Panc1 (cell line): ENCODE measurements around the gene FRMD4A. TPM values are rescaled to one million over a fixed set of nuclear protein-coding genes. Genes with fewer than 3 reads are reported as not detected.

Experiments used
- ATAC-seq: fragments of 200-7000 bp; cut with Tn5 transposase; 2 replicates; pipeline ENCODE4 v1.9.1; 2020; ENCODE audit warnings: mild to moderate bottlenecking, moderate library complexity
- BruUV-seq: library from RNA; stranded (reverse); fragments of 400-500 nt; replicated peaks from 2 replicates; lab custom pipeline; 2021; lab: Mats Ljungman, UMichigan
- CTCF ChIA-PET: fragments of 300-600 bp; sonication (Branson Sonifier 250); formaldehyde crosslinking; loops from one replicate; lab custom pipeline; 2022; ENCODE audit warnings: antibody characterized with exemption; lab: Charles Lee
- POLR2A ChIA-PET: fragments of 300-600 bp; sonication (Branson Sonifier 250); formaldehyde crosslinking; loops from one replicate; lab custom pipeline; 2022; ENCODE audit warnings: antibody characterized with exemption; lab: Charles Lee
- DNase-seq: peaks from one replicate; pipeline ENCODE4 v3.0.0-alpha.2; 2010; ENCODE audit warnings: low read depth, low spot score
- H3K27ac ChIP-seq: 2 replicates; pipeline ENCODE4 v1.5.1; 2011; ENCODE audit warnings: mild to moderate bottlenecking, low read length, inconsistent platforms
- H3K27me3 ChIP-seq: fragments of 200-500 bp; sonication (Bioruptor generic); 2 replicates; pipeline ENCODE4 v1.6.0; 2014; ENCODE audit warnings: low read length, inconsistent platforms; ENCODE audit not compliant: control insufficient read depth, insufficient read depth
- H3K36me3 ChIP-seq: fragments of 200-500 bp; sonication (Bioruptor generic); 2 replicates; pipeline ENCODE4 v1.5.1; 2014; ENCODE audit warnings: inconsistent platforms, mild to moderate bottlenecking, low read length, moderate library complexity; ENCODE audit not compliant: control insufficient read depth, insufficient read depth
- H3K4me1 ChIP-seq: 2 replicates; pipeline ENCODE4 v1.5.1; 2011; ENCODE audit warnings: inconsistent platforms, mild to moderate bottlenecking, low read length, moderate library complexity; ENCODE audit not compliant: control insufficient read depth, insufficient read depth
- H3K4me3 ChIP-seq, 2 experiments: 2 replicates each; pipeline ENCODE4 v1.5.1; 2011 to 2012; ENCODE audit warnings: low read depth in 2 of 2, low read length in 2 of 2, mild to moderate bottlenecking in 2 of 2, inconsistent platforms in 1 of 2, moderate library complexity in 1 of 2
- H3K9me3 ChIP-seq: fragments of 200-500 bp; sonication (Bioruptor generic); 2 replicates; pipeline ENCODE4 v1.5.1; 2014; ENCODE audit warnings: low read depth, mild to moderate bottlenecking, inconsistent platforms, low read length, moderate library complexity; ENCODE audit not compliant: control insufficient read depth, insufficient read depth
- CTCF ChIP-seq: fragments of 450-650 bp; IDR thresholded peaks from 2 replicates; pipeline ENCODE4 v1.5.1; 2017; ENCODE audit warnings: mild to moderate bottlenecking
- POLR2AphosphoS5 ChIP-seq: IDR thresholded peaks from 2 replicates; pipeline ENCODE4 v1.6.1; 2012; ENCODE audit warnings: mild to moderate bottlenecking, low read depth, low read length, moderate library complexity
- REST ChIP-seq, 2 experiments: IDR thresholded peaks; 2 replicates each; pipeline ENCODE4 v1.6.1; 2011 to 2012; ENCODE audit warnings: low read depth in 2 of 2, control low read depth in 1 of 2, low read length in 1 of 2, mild to moderate bottlenecking in 1 of 2, moderate library complexity in 1 of 2; ENCODE audit not compliant: insufficient read depth in 1 of 2
- SIN3A ChIP-seq: IDR thresholded peaks from 2 replicates; pipeline ENCODE4 v1.6.1; 2012; ENCODE audit warnings: low read depth, mild to moderate bottlenecking, low read length, moderate library complexity, borderline replicate concordance; ENCODE audit not compliant: insufficient read depth
- TCF7L2 ChIP-seq: IDR thresholded peaks from 2 replicates; pipeline ENCODE4 v1.6.1; 2011; ENCODE audit warnings: mild to moderate bottlenecking, low read depth, low read length, inconsistent platforms
- in situ Hi-C: cut with HindIII; loops from 2 replicates; pipeline ENCODE4 v1.10.0; 2016; ENCODE audit warnings: low sequenced_read_pairs, low pct_unique_long_range_greater_than_20kb
- intact Hi-C: fragments of 100-400 bp; cut with micrococcal nuclease; formaldehyde crosslinking; loops from one replicate; pipeline ENCODE4 v1.10.0; 2022; ENCODE audit not compliant: unreplicated experiment
- total RNA-seq: library from RNA; stranded (reverse); gene quantifications from one replicate; pipeline ENCODE4 v1.2.1, GENCODE V29; 2021; ENCODE audit not compliant: unreplicated experiment

FRMD4A gene
- total RNA-seq, 1 experiment from 2014 or later = 7.1 TPM

- ChIA-PET CTCF (no interaction called here), POLR2A (no interaction called here)
- H3K4me1 ChIP-seq = no peaks in the 10 kb centered on the region
- intact Hi-C loops (no loop called here), in situ Hi-C loops (no loop called here)
- ATAC-seq = no peak
- no peak overlapping the region for H3K4me3 ChIP-seq
- H3K36me3 ChIP-seq = no peaks in the 10 kb centered on the region; the same call in 1 of the 2 replicates
- H3K9me3 ChIP-seq = no peaks in the 10 kb centered on the region
- TF ChIP-seq SIN3A = no peak
- no peak for TF ChIP-seq POLR2AphosphoS5
- TF ChIP-seq REST (IDR thresholded peaks at IDR 0.05; ENCODE audit: insufficient read depth in 1 of 2, low read depth in 2 of 2, low read length in 1 of 2) = no peak
- no peak for TF ChIP-seq TCF7L2
- no peak for TF ChIP-seq CTCF
- H3K27me3 ChIP-seq = no peaks in the 10 kb centered on the region
- DNase-seq = no peak
- H3K27ac ChIP-seq = no peak overlapping the region
- no TSS peak for BruUV-seq
Observed at GRCh38 chr10:13634207-13634606, 696.5 kb downstream of the FRMD4A start.

- intact Hi-C loops = no loop called here
- no peak overlapping the region for H3K4me3 ChIP-seq
Observed at GRCh38 chr10:13633689-13634088, 697.0 kb downstream of the FRMD4A start.

More at GRCh38 chr10:13633689-13634088, 697.0 kb downstream of the FRMD4A start:
- in situ Hi-C loops = no loop called here
- H3K36me3 ChIP-seq = no peaks in the 10 kb centered on the region; the same call in 1 of the 2 replicates
- no peak for ATAC-seq
- no peaks in the 10 kb centered on the region for H3K9me3 ChIP-seq
- ChIA-PET POLR2A (no interaction called here), CTCF (no interaction called here)
- no peaks in the 10 kb centered on the region for H3K27me3 ChIP-seq
- H3K4me1 ChIP-seq = no peaks in the 10 kb centered on the region
- no peak overlapping the region for H3K27ac ChIP-seq
- no TSS peak for BruUV-seq
- no peak for DNase-seq
- TF ChIP-seq SIN3A (no peak), REST (IDR thresholded peaks at IDR 0.05; ENCODE audit: insufficient read depth in 1 of 2, low read depth in 2 of 2, low read length in 1 of 2) (no peak), POLR2AphosphoS5 (no peak), TCF7L2 (no peak), CTCF (no peak)
